Activated CD4-positive, alpha-beta T cell treated with anti-CD3 and anti-CD28 coated beads for 4 hours (primary cell): ENCODE data around the gene GPR107.

Source experiments
- DNase-seq, 2 donors: peaks; one replicate each; pipeline ENCODE4 v3.0.0-alpha.2; 2020

The GPR107 gene

DNA sequence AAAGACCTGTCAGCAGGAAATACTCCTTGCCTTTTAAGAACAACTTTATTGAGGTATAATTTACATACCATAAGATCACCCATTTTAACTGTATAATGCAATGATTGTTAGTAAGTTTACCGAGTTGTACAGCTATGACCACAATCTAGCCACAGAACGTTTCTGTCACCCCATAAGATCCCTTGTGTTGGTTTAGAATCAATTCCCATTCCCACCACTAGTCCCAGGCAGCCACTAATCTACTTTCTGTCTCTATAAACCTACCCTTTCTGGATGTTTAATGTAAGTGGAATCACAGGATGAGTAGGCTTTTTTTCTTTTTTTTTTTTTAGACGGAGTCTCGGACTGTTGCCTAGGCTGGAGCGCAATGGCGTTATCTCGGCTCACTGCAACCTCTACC is 4.4 kb downstream of the GPR107 start:
- no peak for DNase-seq

DNA sequence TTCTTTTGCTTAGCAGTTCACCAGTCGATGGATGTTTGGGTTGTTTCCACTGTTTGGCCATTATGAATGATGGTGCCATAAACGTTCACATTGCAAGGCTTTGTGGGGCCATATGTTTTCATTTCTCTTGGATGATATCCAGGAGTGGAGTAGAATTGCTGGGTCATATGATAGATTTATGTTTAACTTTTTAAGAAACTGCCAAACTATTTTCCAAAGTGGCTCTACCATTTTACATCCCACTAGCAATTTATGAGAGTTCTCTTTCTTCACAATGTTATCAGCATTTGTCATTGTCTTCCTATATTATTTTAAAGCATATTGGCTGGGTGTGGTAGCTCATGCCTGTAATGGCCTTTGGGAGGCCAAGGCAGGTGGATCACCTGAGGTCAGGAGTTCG is 5.2 kb downstream of the GPR107 start:
- DNase-seq, result no peak

DNA sequence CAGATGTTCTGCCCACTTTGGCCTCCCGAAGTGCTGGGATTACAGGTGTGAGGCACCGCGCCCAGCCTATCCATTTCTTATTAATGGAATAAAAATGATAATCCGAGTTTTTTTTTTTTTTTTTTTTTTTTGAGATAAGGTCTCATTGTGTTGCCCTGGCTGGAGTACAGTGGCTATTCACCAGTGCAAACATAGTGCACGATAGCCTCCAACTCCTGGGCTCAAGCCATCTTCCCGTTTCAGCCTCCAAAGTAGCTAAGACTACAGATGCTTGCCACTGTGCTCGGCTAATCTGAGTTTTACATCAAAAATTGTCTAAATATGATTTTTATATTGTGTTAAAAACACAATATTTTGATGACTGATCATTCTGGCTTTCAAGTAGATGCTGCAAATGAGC is 6.6 kb downstream of the GPR107 start:
- no peak for DNase-seq

DNA sequence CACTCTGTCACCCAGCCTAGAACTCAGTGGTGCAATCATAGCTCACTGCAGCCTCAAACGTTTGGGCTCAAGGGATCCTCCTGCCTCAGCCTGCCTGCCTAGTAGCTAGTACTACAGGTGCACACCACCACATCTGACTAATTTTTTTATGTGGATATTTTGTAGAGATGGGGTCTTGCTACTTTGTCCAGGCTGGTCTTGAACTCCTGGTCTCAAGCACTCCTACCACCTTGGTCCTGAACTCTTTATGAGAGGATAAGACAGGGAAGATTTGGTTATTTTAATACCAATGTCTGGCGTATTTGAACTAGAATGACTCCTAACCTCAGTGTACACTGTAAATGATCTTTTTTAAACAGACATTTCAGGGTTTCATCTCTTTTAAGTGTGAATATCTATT is 9.0 kb downstream of the GPR107 start:
- DNase-seq, result no peak

DNA sequence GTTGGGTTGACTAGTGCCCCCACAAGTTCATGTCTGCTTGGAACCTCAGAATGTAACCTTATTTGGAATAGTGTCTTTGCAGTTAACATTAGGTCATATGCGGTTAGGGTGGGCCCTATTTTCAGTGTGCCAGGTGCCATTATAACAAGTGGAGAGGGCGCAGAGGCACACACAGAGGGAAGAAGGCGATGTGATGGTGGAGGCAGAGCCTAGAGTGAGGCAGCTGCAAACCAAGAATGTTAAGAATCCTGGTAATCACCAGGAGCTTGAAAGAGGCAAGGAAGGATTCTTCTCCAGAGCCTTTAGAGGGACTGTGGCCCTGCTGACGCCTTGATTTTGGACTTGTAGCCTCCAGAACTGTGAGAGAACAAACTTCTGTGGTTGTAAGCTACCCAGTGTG is 10.9 kb downstream of the GPR107 start:
- no peak for DNase-seq

DNA sequence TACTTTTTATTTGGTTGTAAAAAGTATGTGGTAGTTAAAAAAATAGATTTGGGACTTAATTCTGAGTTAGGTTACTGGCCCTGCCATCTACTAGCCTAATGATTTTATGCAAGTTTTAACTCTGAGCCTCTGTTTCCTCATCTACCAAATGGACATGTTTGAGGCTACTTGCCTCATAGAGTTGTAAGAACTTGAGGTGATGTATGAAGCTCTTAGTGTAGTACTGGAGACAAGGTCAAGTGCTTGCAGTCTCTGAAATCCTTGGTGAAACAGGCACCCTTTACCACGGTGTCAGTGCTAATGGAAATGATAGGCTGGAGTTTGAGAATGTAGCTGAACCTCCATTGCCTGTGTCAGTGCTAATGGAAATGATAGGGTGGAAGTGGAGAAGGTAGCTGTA is 15.3 kb downstream of the GPR107 start:
- no peak for DNase-seq

DNA sequence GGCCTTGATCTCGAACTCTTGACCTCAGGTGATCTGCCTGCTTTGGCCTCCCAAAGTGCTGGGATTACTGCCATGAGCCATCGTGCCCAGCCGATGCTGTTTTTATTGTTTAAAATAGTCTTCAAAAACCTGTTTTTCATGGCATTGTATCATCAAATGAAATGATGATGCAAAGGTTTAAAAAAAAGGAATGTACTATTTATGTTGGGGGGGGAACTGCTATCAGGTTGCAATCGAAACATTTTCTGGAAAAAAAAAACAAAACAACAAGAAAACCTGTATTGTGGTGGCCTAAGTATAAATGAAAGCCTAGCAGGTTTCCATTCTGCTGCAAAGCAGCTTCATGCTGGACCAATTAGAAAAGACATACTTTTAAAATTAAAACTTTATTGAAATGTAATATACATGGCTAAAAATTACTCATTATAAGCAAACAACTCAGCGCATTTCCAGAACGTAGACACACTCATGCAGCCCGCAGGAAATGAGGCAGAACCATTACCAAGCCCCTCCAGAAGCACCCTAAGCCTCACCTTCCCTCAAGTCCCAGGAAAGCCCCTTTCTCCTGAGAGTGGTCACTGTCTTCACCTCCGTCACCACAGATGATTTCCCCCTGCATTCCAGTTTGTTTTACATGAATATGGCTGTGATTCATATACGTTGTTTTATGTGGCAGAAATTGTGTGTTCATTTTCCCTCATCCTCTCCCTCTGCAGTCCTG is 19.0 kb downstream of the GPR107 start:
- DNase-seq, result no peak

DNA sequence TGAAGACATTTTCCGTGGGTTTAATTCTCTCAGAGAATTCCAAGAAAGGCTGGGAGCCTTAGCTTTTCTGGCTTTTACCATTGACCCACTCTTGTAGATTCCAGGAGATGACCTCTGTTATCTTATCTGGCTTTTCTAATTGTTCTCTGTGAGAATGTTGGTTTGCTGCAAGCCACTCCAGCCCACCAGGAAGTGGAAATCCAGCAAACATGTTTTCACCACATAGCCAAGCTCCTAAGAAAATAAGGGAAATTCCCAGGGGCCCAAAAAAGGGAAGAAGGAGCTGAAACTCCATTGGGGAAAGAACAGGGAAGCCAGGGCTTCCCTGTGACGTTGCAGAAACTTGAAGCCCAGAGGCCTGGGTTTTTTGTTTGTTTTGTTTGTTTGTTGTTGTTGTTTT is 19.7 kb downstream of the GPR107 start:
- no peak for DNase-seq

DNA sequence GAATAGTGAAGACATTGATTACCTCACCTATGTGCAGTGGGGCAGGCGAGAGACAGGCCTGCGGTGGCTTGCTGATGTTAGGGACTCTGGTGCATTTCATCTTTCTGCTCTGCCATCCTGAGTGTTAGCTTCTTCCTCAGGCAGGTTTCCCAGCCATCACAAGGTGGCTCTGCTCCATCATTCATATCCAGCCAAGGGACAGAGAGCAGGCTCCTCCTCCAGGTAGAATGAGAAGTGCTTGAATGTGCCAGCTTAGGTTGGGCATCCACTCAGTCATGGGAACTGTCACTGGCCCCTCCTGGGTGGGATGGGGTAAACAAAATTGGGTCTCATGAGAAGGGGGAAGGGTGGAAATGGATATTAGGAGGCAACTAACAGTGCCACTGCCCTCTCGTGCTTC is 24.8 kb downstream of the GPR107 start:
- DNase-seq, result no peak

DNA sequence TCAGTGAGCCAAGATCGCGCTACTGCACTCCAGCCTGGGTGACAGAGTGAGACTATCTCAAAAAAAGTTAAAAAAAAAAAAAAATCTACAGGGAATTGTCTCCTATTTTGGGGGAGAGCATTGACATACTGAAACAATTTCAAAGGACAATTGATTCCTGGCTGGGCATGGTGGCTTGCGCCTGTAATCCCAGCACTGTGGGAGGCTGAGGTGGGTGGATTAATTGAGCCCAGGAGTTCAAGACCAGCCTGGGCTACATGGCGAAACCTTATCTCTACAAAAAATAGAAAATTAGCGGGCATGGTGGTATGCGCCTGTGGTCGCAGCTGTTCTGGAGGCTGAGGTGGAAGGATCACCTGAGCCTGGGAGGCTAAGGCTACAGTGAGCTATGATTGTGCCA is 30.6 kb downstream of the GPR107 start:
- no peak for DNase-seq

DNA sequence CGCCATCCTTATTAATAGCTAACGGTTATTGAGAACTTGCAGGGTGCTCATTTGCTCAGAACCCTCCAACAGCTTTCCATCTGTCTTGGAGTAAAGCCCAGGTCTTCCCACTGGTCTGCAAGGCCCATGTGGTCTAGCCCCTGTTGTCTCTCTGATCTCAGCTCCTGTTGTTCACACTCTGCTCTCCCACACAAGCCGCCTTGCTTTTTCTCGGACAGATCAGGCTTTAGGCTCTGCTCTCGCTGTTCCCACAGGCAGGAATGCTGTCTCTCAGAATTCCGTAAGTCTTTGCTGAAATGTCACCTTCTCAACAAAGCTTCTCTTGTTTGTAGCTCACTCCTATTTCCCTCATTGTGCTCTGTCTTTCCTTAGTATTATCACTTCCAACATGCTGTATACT is 34.3 kb downstream of the GPR107 start:
- no peak for DNase-seq

DNA sequence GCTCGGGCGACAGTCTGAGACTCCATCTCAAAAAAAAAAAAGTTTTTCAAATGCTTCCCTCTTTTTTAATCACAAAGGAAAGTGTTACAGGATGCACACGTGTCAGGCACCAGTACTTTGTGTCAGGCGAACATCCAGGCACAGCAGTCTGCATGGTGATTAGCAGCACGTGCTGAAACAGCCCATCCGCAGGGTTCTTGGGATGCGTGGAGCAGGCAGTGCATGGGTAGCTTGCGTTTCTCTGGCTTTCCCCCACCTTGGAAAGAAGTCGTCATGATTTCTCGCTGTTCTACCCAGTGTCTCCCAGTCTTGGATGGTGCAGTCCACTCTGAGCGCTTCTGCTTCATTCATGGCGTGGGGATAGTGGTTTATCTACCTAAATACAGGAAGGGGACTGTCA is 35.4 kb downstream of the GPR107 start:
- DNase-seq, result no peak

DNA sequence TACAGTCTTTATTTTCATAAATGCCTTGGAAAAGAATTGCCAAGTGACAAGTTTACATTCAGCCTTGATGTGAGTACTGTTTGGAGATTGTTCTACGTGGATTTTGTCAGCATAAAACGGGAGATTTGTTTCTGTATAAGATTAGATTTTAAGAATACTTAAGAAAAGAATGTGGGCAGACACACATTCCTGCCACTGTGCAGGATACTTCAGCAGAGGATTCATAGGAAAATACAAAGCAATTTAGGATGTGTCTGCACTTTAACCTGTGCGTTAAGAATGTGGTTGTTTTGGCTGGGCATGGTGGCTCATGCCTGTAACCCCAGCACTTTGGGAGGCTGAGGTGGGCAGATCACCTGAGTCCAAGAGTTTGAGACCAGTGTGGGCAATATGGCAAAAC is 37.2 kb downstream of the GPR107 start:
- DNase-seq, result no peak

DNA sequence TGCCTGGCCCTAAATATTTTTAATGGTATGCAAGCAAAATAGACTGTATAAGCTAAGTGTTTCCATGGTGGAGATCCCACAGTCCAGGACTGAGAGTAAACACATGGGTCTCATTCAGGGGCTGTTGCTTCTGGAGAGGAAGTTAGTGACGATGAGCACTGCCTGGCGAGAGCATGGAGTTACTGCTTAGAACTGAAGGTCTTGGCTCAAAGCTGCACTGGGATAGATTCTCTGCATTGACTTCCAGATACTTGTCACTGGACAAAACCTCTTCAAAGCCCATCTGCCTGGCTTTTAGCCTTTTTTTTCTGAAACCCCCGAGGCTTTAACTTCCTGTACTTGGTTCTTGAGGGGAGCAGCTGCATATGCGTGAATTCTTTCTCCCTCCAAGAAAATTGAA is 39.2 kb downstream of the GPR107 start:
- DNase-seq, result no peak

DNA sequence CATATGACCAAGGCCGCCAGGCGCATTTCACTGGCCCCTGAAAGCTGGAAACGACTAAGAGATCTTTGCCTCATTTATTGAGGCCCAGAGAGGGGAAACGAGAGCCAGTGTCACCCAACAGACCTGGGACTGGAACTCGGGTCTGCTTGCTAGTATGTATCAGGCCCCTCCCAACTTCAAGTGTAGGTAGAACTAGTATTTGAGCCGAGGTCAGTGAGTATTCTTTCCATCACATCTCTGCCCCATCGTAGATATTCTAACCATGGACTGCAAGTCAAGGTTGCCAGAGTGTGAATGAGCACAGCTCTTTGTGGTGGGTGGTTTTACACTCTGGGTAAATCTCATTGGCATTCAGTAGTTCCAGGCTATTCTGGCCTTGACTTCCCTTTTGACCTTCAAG is 42.2 kb downstream of the GPR107 start:
- DNase-seq, result no peak

DNA sequence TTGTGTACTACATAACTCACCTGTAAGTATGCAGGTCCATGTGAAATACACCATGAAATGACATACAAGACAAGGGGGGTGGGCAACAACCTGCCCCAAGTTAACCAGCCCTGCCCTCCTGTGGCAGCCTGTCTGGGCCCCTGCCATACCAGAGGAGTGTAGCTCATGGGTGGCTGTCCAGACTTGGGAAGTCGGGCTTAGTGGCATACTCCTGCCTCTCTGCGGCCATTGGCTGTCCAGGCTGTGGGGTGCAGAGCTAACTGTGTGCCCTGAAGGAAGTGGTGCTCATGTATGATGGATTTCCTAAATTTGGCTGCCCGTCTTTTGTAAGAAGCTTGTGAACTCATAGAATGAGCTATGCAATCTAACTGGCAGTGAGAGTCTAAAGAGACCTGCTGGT is 47.0 kb downstream of the GPR107 start:
- DNase-seq, result no peak

DNA sequence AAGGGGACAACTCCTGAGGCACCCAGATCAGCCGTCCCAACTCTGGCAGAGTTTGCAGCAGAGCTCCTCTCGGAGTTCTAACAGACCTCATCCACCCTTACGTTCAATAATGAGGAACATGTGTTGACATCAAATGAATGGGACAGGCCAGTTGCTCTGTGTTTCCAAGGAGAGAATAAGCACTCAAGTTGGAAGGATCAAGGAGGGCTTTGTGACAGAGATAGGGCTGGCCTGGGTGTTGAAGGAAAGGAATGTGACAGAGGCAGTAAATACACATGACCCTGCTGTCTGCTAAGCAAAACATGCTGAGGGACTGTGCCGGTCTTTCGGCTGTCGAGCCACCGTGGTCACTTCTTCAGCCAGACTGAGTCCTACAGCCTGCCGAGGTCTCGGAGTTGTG is 48.2 kb downstream of the GPR107 start:
- DNase-seq, result no peak

DNA sequence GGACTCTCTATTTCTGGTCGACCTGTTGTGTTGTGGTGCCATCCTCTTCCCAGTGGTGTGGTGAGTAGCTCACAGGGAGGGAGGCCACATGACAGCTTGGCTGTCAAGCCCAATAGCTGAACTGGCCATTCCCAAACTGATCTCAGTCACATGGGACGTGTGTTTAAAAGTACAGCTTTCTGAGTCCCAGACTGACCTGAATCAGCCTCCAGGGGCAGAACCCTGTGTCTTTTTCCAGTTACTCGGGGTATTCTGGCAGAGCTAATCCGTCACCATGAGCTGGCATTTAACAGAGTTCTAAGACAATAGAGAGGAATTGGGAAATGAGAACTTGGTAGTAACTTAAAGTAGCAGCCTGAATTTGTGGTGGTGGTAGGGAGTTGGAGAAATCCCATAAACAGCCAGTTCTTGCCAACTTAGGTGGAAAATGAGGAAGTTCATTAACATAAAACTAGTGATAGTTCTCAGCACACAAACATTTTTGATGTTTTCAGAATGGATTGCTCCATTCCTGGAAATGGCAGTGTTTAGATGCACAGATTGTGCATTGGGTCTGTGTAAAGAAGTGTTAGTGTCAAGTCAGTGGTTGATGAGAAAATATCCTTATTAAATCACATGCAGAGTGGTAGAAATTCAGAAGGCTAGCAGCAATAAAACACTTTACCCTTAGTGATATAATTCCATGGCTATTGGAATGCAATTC is 50.9 kb downstream of the GPR107 start:
- no peak for DNase-seq

DNA sequence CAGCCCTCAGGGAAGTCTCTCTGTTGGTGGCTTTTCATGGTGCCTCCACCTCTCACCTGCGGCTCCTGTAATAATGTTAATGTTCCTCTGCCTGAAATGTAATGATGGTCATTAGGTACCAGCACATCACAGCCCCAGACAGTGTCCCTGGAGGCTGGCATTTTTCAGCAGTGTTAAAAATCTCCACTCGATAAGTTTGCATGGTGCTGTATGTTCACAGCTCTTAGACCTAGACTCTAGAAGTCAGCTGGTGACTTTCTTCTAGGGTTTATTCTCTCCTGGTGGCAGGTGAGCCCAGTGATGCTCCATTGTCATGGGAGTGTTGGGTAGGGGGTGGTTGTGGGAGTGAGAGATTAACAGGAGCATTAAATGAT is 53.1 kb downstream of the GPR107 start:
- no peak for DNase-seq

DNA sequence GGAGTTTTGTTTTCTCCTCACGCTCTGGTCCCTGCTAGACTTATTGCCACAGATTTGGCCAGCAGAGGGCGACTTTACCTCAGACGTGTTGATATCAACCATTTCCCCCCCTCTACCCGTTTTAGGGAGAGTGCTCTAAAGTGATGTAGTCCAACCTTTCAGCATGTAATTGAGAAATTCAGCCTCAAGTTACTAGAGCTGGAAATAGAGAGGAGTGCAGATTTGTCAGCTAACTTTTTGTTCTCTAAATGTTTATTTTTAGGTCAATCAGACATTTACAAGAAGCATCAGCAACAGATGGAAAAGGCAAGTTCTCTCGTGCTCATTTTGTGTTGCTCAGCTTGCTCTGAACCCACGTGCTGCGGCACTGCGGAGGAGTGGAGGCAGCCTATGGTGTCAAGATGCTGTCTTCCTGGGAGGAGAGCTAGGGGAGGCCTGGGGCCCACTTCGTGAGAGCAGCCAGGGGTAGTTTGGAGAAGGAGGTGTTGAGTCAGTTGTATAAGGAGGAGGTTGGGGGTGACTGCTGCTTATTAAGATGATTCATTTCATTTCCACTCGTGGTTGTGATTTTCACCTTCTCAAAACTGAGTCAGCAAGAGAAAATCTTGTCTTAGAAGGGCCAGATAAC is 53.6 kb downstream of the GPR107 start:
- DNase-seq, result peak; percentile 86 to 92

DNA sequence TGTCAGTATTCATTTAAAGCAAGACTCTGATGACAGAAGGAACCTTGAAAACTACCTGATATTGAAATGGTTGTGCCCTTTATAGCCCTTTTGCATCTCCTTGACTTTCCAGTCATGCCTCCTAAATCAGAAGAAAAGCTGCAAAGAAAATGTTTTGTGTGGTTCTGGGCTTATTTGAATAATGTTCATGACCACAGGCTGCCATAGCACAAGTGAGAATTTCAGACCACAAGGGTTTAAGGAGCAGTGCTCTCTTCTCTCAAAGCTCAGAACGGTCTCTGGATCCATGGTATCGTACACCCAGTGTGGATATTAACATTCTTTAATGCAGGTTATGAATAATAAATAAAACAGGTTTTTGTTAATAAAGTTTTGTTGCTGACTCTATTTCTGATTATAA is 54.2 kb downstream of the GPR107 start:
- no peak for DNase-seq

DNA sequence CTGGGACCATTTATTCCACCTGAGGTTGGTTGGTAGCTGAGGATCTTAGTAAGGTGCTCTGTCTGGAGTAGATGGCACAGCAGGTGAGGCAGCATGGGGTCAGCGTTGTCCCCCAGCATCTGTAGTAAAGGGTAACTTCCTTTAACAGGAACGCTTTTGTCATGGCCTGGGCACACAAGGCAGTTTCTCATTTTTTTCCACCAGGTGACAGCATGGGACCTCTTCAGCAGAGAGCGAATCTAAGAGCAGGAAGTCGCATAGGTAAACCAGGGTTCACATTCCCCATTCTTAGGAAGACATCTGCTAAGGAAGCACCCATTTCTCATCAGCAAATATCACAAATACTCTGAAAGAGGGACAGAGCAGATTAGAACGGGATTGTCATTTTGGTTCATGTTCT is 56.5 kb downstream of the GPR107 start:
- no peak for DNase-seq

DNA sequence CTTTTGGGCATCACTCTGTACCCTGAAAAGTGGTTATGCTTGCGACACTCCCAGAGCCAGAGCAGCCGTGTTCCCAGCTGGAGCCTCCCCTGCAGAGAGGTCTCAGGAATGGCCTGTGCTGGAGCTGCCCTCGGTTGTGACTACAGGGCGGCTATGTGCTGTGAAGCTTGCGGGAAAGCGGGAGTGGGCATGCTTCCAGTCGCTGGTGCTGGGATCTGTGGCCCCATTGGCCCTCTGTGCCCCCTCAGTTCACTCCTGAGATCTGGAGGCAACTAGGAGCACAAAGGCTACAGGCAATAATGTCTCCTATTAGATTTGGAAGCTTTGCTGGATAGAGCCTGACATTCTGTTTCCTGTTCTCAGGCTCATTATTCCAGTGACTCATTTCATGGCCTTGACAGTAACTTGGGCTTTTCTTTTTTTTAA is 56.9 kb downstream of the GPR107 start:
- DNase-seq, result no peak

DNA sequence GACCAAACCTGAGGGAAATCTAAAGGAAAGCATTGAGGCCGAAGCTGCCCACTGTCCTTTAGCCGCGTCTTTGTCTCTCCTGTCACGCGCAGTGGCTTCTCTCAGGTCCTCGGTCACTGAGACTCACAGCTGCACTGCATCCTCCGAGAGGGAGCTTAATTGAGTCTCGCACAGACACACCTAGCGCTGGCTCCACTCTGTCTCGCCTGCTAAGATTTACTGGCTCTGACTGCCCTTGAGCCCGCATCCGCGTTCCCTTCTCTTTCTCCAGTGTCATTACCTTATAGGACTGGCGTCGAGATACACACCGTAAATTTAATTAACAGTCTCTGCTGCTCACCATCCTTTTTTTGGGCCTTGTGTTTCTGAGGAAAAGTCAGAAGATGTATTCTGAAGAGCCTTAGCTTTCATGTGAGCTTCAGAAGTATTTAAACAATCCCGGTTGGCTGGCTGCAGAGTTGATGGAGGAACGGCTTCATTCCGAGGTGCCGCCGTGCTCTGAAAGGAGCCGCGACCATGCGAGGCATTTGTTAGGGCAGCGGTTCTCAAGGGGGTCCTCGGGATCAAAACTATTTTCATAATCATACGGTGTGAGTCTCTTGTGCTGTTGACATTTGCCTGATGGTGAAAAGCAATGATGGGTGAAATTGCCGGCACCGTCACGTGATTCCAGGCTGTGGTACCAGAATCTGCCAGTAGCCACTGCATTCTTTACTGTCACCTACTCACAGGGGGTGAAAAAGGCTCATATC is 58.3 kb downstream of the GPR107 start:
- DNase-seq, result no peak
